SK-N-SH treated with all-trans-retinoic acid at 6 μM for 48 hours (cell line): Measurements from ENCODE around the gene FAM20C.

Experiments used
- ATAC-seq: fragments of 200-7000 bp; cut with Tn5 transposase; 3 replicates; pipeline ENCODE4 v1.9.1; 2020; ENCODE audit warnings: mild to moderate bottlenecking, moderate library complexity
- ARNTL ChIP-seq: fragments of 450-650 bp; formaldehyde crosslinking; IDR thresholded peaks from 2 replicates; pipeline ENCODE4 v1.5.0; 2020; ENCODE audit warnings: low read depth, mild to moderate bottlenecking, moderate library complexity, borderline replicate concordance
- BACH2 ChIP-seq: fragments of 250-450 bp; sonication (Bioruptor Pico); IDR thresholded peaks from 2 replicates; pipeline ENCODE4 v1.9.0; 2021; ENCODE audit warnings: mild to moderate bottlenecking, borderline replicate concordance
- CSDC2 ChIP-seq: fragments of 250-450 bp; sonication (Bioruptor Pico); IDR thresholded peaks from 2 replicates; pipeline ENCODE4 v1.5.0; 2020; ENCODE audit warnings: mild to moderate bottlenecking, moderate library complexity
- ESRRG ChIP-seq: fragments of 250-450 bp; sonication (Bioruptor Pico); IDR thresholded peaks from 2 replicates; pipeline ENCODE4 v1.6.1; 2021; ENCODE audit warnings: mild to moderate bottlenecking
- GLIS3 ChIP-seq: fragments of 250-450 bp; sonication (Bioruptor Pico); IDR thresholded peaks from 2 replicates; pipeline ENCODE4 v1.5.0; 2020; ENCODE audit warnings: mild to moderate bottlenecking, moderate library complexity
- ISL1 ChIP-seq: fragments of 250-450 bp; sonication (Bioruptor Pico); IDR thresholded peaks from 2 replicates; pipeline ENCODE4 v2.1.2; 2022; ENCODE audit warnings: mild to moderate bottlenecking, moderate library complexity
- OSR1 ChIP-seq: fragments of 250-450 bp; sonication (Bioruptor Pico); IDR thresholded peaks from 2 replicates; pipeline ENCODE4 v1.8.0; 2022; ENCODE audit warnings: moderate library complexity, mild to moderate bottlenecking, inconsistent platforms
- PPARA ChIP-seq: fragments of 250-450 bp; sonication (Bioruptor Pico); IDR thresholded peaks from 2 replicates; pipeline ENCODE4 v1.5.0; 2020; ENCODE audit warnings: mild to moderate bottlenecking, borderline replicate concordance
- RARB ChIP-seq: fragments of 250-450 bp; sonication (Bioruptor Pico); IDR thresholded peaks from 2 replicates; pipeline ENCODE4 v1.8.0; 2021; ENCODE audit warnings: mild to moderate bottlenecking, moderate library complexity
- SNAI2 ChIP-seq: fragments of 250-450 bp; sonication (Bioruptor Pico); IDR thresholded peaks from 2 replicates; pipeline ENCODE4 v1.5.0; 2020; ENCODE audit warnings: mild to moderate bottlenecking, moderate library complexity
- TCF4 ChIP-seq: fragments of 250-450 bp; sonication (Bioruptor Pico); IDR thresholded peaks from 2 replicates; pipeline ENCODE4 v1.8.0; 2021; ENCODE audit warnings: mild to moderate bottlenecking, moderate library complexity, borderline replicate concordance
- TOX ChIP-seq: fragments of 250-450 bp; sonication (Bioruptor Pico); IDR thresholded peaks from 2 replicates; pipeline ENCODE4 v1.8.0; 2021; ENCODE audit warnings: mild to moderate bottlenecking, moderate library complexity, borderline replicate concordance
- ZC3H10 ChIP-seq: fragments of 250-450 bp; sonication (Bioruptor Pico); IDR thresholded peaks from 2 replicates; pipeline ENCODE4 v1.5.1; 2021; ENCODE audit warnings: mild to moderate bottlenecking, moderate library complexity
- ZFP3 ChIP-seq: fragments of 250-450 bp; sonication (Bioruptor Pico); IDR thresholded peaks from 2 replicates; pipeline ENCODE4 v1.5.0; 2020; ENCODE audit warnings: mild to moderate bottlenecking, moderate library complexity
- ZNF565 ChIP-seq: fragments of 450-650 bp; formaldehyde crosslinking; conservative IDR thresholded peaks from 2 replicates; pipeline ENCODE4 v1.5.0; 2020; ENCODE audit warnings: low read depth, mild to moderate bottlenecking, moderate library complexity
- ZNF70 ChIP-seq: fragments of 450-650 bp; formaldehyde crosslinking; IDR thresholded peaks from 2 replicates; pipeline ENCODE4 v1.5.0; 2020; ENCODE audit warnings: mild to moderate bottlenecking, moderate library complexity
- ZNF8 ChIP-seq: fragments of 450-650 bp; formaldehyde crosslinking; IDR thresholded peaks from 2 replicates; pipeline ENCODE4 v1.5.0; 2020; ENCODE audit warnings: mild to moderate bottlenecking, moderate library complexity
- TF ChIP-seq, protein P1 (sequence below): fragments of 250-450 bp; sonication (Bioruptor Pico); IDR thresholded peaks from 2 replicates; pipeline ENCODE4 v1.8.0; 2021; ENCODE audit warnings: low read depth, mild to moderate bottlenecking, moderate library complexity, borderline replicate concordance
- TF ChIP-seq, protein P2 (sequence below): fragments of 250-450 bp; sonication (Bioruptor Pico); IDR thresholded peaks from 2 replicates; pipeline ENCODE4 v1.8.0; 2020; ENCODE audit warnings: mild to moderate bottlenecking, moderate library complexity, borderline replicate concordance
- TF ChIP-seq, protein P3 (sequence below): fragments of 250-450 bp; sonication (Bioruptor Pico); IDR thresholded peaks from 2 replicates; pipeline ENCODE4 v1.5.1; 2021; ENCODE audit warnings: mild to moderate bottlenecking, moderate library complexity
- TF ChIP-seq, protein P4 (sequence below): fragments of 250-450 bp; sonication (Bioruptor Pico); IDR thresholded peaks from 2 replicates; pipeline ENCODE4 v1.5.0; 2020; ENCODE audit warnings: mild to moderate bottlenecking, moderate library complexity

Gene FAM20C

DNA sequence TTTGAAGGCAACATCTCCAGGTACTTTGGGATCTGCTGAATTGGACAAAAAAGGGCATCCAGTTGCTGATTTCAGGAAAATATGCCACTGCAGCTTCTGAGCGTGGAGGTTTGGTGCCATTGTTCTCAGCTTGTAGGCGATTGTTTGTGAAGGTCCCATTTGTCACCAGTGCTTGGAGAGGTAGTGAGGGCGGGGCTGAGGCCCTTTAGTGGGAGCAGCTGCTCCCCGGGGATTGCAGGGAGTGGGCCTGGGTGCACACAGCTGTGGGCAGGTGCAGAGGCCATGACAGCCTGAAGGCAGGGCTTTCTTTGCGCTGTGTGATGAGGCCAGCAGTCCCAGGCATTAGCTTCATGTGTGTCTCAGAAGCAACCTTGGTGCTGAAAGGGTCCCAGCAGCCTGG is 3.9 kb downstream of the FAM20C start:
- no peak for ATAC-seq
- no peak for TF ChIP-seq ZNF70
- no peak for TF ChIP-seq ZFP3 (CRISPR knock-in tag)
- TF ChIP-seq ESRRG (CRISPR knock-in tag) = no peak
- TF ChIP-seq, protein P1, sequence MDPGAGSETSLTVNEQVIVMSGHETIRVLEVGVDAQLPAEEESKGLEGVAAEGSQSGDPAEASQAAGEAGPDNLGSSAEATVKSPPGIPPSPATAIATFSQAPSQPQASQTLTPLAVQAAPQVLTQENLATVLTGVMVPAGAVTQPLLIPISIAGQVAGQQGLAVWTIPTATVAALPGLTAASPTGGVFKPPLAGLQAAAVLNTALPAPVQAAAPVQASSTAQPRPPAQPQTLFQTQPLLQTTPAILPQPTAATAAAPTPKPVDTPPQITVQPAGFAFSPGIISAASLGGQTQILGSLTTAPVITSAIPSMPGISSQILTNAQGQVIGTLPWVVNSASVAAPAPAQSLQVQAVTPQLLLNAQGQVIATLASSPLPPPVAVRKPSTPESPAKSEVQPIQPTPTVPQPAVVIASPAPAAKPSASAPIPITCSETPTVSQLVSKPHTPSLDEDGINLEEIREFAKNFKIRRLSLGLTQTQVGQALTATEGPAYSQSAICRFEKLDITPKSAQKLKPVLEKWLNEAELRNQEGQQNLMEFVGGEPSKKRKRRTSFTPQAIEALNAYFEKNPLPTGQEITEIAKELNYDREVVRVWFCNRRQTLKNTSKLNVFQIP = no peak
- TF ChIP-seq GLIS3 (CRISPR knock-in tag) = no peak
- no peak for TF ChIP-seq BACH2 (CRISPR knock-in tag)
- no peak for TF ChIP-seq TCF4 (CRISPR knock-in tag)

DNA sequence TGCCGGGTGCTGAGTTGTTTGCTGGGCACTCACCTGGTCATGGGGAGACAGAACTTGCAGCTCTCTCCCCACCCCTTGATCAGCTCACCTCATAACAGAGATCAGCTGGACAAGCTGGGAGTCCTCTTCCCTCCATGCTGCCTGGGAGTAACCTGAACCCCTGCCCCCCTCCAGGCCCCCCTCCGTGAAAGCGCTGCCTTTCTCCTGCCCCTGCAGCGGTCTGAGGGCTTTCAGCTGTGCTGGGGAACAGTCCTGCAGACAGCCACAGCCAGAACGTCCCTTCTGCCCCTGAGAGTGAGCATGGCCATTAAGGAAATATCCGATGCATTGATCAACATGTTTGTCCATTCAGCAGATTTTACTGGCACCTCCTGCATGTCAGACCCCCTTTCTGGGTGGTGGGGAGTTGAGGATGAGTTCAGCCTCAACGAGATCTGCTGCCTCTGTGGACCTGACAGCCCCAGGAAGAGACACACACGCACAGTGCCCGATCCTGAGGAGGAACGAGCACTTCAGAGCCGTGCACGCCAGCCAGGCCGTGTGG is 4.5 kb downstream of the FAM20C start:
- no peak for ATAC-seq
- TF ChIP-seq ZC3H10 (CRISPR knock-in tag) (no peak), SNAI2 (no peak), GLIS3 (CRISPR knock-in tag) (no peak), ZNF565 (CRISPR knock-in tag) (no peak), PPARA (CRISPR knock-in tag) (no peak), OSR1 (no peak), TCF4 (CRISPR knock-in tag) (no peak), ISL1 (CRISPR knock-in tag) (no peak), RARB (CRISPR knock-in tag) (no peak), BACH2 (CRISPR knock-in tag) (no peak), ZNF8 (no peak), ZFP3 (CRISPR knock-in tag) (no peak), ESRRG (CRISPR knock-in tag) (no peak), TOX (CRISPR knock-in tag) (no peak), ZNF70 (no peak)
- TF ChIP-seq, protein P2, sequence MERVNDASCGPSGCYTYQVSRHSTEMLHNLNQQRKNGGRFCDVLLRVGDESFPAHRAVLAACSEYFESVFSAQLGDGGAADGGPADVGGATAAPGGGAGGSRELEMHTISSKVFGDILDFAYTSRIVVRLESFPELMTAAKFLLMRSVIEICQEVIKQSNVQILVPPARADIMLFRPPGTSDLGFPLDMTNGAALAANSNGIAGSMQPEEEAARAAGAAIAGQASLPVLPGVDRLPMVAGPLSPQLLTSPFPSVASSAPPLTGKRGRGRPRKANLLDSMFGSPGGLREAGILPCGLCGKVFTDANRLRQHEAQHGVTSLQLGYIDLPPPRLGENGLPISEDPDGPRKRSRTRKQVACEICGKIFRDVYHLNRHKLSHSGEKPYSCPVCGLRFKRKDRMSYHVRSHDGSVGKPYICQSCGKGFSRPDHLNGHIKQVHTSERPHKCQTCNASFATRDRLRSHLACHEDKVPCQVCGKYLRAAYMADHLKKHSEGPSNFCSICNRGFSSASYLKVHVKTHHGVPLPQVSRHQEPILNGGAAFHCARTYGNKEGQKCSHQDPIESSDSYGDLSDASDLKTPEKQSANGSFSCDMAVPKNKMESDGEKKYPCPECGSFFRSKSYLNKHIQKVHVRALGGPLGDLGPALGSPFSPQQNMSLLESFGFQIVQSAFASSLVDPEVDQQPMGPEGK (CRISPR knock-in tag) = no peak
- TF ChIP-seq, protein P3, sequence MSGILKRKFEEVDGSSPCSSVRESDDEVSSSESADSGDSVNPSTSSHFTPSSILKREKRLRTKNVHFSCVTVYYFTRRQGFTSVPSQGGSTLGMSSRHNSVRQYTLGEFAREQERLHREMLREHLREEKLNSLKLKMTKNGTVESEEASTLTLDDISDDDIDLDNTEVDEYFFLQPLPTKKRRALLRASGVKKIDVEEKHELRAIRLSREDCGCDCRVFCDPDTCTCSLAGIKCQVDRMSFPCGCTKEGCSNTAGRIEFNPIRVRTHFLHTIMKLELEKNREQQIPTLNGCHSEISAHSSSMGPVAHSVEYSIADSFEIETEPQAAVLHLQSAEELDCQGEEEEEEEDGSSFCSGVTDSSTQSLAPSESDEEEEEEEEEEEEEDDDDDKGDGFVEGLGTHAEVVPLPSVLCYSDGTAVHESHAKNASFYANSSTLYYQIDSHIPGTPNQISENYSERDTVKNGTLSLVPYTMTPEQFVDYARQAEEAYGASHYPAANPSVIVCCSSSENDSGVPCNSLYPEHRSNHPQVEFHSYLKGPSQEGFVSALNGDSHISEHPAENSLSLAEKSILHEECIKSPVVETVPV (CRISPR knock-in tag) = no peak
- TF ChIP-seq, protein P4, sequence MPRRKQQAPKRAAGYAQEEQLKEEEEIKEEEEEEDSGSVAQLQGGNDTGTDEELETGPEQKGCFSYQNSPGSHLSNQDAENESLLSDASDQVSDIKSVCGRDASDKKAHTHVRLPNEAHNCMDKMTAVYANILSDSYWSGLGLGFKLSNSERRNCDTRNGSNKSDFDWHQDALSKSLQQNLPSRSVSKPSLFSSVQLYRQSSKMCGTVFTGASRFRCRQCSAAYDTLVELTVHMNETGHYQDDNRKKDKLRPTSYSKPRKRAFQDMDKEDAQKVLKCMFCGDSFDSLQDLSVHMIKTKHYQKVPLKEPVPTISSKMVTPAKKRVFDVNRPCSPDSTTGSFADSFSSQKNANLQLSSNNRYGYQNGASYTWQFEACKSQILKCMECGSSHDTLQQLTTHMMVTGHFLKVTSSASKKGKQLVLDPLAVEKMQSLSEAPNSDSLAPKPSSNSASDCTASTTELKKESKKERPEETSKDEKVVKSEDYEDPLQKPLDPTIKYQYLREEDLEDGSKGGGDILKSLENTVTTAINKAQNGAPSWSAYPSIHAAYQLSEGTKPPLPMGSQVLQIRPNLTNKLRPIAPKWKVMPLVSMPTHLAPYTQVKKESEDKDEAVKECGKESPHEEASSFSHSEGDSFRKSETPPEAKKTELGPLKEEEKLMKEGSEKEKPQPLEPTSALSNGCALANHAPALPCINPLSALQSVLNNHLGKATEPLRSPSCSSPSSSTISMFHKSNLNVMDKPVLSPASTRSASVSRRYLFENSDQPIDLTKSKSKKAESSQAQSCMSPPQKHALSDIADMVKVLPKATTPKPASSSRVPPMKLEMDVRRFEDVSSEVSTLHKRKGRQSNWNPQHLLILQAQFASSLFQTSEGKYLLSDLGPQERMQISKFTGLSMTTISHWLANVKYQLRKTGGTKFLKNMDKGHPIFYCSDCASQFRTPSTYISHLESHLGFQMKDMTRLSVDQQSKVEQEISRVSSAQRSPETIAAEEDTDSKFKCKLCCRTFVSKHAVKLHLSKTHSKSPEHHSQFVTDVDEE (CRISPR knock-in tag) = no peak

DNA sequence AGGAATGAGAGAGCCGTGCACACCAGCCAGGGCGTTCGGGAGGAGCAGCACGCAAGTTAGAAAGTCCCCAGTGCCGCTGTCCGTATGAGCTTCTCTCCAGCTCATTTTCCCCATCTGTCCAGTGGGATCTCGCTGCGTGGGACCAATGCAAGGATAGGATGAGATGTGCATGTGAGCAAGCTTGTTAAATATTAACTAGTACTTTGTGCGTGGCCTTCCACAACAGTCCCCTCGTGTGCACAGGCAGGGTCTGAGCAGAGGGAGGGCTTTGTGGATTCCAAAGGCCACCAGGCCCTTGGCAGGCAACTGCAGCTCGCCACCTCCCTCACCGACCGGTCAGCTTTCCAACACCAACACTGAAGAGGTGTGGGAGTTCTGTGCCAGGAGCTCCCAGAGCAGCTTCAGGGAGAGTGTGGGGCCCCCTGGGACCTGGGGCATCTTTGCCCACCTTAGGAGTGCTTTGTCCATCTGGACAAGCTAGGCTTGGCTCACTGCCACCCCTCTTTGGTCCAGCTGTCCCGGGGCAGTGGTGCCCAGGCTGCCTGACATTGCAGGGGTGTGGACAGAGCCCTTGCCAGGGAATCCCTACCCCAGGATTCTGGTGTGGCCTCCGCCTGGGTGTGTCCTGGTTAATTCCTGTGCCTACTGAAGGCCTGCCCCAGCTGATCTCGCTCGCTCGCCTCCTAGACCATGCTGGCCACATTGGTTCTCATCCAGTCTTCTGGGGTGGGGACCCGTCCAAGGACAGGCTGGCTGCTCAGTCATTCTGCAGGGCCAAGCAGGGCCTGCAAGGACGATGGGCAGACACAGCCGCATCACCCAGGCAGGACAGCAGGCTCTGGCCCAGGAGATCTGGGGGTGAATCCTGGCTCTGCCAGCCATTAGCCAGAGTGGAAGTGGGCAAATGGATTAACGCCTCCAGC is 5.3 kb downstream of the FAM20C start:
- TF ChIP-seq RARB (CRISPR knock-in tag) = no peak
- TF ChIP-seq TOX (CRISPR knock-in tag) = no peak
- TF ChIP-seq ESRRG (CRISPR knock-in tag) = no peak
- no peak for TF ChIP-seq ZNF8
- no peak for TF ChIP-seq ISL1 (CRISPR knock-in tag)
- no peak for TF ChIP-seq BACH2 (CRISPR knock-in tag)
- TF ChIP-seq, protein P2 (CRISPR knock-in tag) = no peak
- TF ChIP-seq, protein P3 (CRISPR knock-in tag) = no peak
- TF ChIP-seq CSDC2 (CRISPR knock-in tag) = no peak
- no peak for TF ChIP-seq SNAI2
- TF ChIP-seq, protein P1 = no peak
- no peak for TF ChIP-seq ARNTL (CRISPR knock-in tag)
- no peak for TF ChIP-seq ZFP3 (CRISPR knock-in tag)

More for the DNA sequence above, 5.3 kb downstream of the FAM20C start:
- no peak for ATAC-seq
